Stimulated activated CD4-positive, alpha-beta T cell treated with anti-CD3 and anti-CD28 coated beads, Interleukin-15, amount 100 ng/mL, for 24 hours (primary cell): ENCODE results near the gene ZNF670.
"Not testable (repeated sequence)": the region's sequence is repeated elsewhere in the genome, so short reads cannot be mapped to it uniquely, and the experiment has no call there.

Source experiments
- DNase-seq: peaks from one replicate; pipeline ENCODE4 v3.0.0-alpha.2; 2020

The ZNF670 gene

DNA sequence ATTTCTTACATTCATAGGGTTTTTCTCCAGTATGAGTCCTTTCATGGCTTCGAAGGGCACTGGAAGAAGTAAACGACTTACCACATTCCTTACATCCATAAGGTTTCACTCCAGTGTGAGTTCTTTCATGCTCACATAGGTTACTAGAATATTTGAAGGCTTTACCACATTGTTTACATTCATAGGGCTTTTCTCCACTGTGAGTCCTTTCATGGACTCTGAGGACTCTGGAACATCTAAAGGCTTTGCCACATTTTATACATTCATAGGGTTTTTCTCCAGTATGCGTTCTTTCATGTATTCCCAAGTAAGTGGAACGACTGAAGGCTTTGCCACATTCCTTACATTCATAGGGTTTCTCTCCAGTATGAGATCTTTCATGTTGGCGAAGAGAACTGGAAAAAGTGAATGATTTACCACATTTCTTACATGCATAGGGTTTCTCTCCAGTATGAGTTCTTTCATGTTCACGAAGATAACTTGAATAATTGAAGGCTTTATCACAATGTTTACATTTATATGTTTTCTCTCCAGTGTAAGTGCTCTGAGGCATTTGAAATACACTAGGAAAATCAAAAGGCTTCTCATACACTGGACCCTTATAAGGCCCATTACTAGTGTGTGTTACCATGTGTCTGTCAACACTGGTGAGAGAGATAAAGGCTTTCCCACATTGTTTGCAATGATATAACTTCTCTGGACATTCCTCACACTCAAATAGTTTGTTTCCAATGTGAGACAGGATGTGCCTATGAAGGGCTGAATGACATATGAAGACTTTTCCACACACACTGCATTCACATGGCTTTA lies 40.9 kb downstream of the ZNF670 start:
- no peak for DNase-seq

DNA sequence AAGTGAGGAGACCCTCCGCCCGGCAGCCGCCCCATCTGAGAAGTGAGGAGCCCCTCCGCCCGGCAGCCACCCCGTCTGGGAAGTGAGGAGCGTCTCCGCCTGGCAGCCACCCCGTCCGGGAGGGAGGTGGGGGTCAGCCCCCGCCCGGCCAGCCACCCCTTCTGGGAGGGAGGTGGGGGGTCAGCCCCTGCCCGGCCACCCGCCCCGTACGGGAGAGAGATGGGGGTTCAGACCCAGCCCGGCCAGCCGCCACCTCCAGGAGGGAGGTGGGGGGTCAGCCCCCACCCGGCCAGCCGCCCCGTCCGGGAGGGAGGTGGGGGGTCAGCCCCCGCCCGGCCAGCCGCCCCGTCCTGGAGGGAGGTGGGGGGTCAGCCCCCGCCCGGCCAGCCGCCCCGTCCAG lies 46.3 kb downstream of the ZNF670 start:
- not testable (repeated sequence) for DNase-seq
